ENCODE data around the gene RIC3.
A peak's percentile ranks its signal among the peaks of the same experiment; 100 is the strongest.

RIC3 gene, protein sequence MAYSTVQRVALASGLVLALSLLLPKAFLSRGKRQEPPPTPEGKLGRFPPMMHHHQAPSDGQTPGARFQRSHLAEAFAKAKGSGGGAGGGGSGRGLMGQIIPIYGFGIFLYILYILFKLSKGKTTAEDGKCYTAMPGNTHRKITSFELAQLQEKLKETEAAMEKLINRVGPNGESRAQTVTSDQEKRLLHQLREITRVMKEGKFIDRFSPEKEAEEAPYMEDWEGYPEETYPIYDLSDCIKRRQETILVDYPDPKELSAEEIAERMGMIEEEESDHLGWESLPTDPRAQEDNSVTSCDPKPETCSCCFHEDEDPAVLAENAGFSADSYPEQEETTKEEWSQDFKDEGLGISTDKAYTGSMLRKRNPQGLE

DNA sequence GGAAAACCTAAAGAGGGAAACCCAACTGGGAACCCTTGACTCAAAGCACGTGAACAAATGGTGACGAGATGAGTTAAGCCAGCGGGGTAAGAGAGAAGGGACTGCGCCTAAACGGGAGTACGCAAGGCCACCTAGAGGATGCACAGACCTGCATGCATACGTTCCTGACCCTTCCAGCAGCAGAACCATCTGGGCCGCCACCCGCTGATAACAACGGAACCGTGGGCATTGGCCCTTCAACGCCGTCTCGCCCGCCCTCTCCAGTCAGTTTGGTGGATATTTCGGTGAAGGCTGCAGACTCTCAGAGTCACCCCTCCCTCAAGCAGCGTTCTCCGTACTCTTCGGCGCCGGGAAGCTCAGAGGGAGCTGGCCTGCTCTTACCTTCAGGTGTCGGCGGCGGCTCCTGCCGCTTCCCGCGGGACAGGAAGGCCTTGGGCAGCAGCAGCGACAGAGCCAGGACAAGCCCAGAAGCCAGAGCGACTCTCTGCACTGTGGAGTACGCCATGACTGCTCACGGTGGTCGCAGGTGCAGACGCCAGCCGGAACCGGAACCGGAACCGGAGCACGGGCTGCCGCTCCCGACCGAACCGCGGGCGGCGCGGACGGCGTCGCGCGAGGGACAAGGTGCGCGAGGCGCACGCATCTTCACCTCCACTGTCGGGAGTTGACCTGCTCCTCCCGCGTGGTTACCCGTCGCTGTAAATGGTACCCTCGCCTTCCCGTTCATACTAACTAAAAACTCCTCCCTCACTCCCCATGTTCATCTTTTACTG lies at the start of gene RIC3:
TSS of gene RIC3 (minus strand) at position 541 of the 773 bp plus-strand sequence. CDS start at position 505, 36 bp downstream.
- in situ Hi-C loops (cut with HindIII; ENCODE audit: low sequenced_read_pairs) = no loop called here
- no peak for DNase-seq (ENCODE audit: low read depth)
- H3K4me3 ChIP-seq (ENCODE audit: low read depth, low read length) = peak within 1 kb of the TSS; percentile 15
- TF ChIP-seq, protein P1, sequence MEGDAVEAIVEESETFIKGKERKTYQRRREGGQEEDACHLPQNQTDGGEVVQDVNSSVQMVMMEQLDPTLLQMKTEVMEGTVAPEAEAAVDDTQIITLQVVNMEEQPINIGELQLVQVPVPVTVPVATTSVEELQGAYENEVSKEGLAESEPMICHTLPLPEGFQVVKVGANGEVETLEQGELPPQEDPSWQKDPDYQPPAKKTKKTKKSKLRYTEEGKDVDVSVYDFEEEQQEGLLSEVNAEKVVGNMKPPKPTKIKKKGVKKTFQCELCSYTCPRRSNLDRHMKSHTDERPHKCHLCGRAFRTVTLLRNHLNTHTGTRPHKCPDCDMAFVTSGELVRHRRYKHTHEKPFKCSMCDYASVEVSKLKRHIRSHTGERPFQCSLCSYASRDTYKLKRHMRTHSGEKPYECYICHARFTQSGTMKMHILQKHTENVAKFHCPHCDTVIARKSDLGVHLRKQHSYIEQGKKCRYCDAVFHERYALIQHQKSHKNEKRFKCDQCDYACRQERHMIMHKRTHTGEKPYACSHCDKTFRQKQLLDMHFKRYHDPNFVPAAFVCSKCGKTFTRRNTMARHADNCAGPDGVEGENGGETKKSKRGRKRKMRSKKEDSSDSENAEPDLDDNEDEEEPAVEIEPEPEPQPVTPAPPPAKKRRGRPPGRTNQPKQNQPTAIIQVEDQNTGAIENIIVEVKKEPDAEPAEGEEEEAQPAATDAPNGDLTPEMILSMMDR (IDR thresholded peaks at IDR 0.05; ENCODE audit: low read depth, low read length, missing control alignments) = no peak

DNA sequence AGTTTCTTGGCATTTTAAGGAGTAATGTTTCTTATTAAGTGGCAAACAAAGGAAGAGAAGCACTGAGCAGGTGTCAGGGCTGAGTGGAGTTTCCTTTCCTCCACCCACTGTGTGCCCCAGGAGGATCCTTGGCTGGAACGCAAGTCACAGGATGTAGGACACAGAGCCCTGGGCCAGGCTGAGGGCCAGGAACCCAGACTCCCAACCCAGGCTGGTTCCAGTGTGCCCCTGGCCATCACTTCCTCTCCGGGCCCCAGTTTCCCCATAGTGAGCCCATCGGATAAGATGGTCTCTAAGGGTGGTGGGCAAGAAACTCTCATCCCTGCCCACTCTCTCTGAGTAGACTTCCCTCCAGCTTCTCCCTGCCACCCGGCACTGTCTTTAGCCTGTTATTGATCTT lies 49.6 kb upstream of the RIC3 start:
- TF ChIP-seq, protein P1 (IDR thresholded peaks at IDR 0.05; ENCODE audit: low read depth, low read length, missing control alignments) = no peak
- no peak overlapping the region for H3K4me3 ChIP-seq (ENCODE audit: low read depth, low read length)
- in situ Hi-C loops (cut with HindIII; ENCODE audit: low sequenced_read_pairs) = no loop called here
- DNase-seq (ENCODE audit: low read depth) = no peak

DNA sequence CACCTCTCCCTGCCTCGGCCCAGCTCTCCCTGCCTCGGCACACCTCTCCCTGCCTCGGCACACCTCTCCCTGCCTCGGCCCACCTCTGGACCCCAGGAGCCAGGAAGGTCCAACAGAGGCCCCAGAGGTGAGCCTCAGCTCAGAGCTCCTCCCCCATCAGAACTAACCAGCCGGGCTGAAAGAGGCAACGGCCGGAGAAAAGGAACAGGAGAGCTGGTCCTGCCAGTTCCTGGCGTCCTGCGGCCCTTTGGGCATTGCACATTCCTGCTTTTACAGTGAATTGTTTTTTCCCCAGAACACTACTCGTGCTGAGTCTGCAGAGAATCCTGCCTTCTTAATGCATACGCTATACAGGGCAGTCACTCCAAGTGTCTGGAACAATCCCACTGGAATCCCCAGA lies 49.1 kb upstream of the RIC3 start:
- TF ChIP-seq, protein P1 (IDR thresholded peaks at IDR 0.05; ENCODE audit: low read depth, low read length, missing control alignments) = no peak
- DNase-seq (ENCODE audit: low read depth) = no peak
- H3K4me3 ChIP-seq (ENCODE audit: low read depth, low read length) = no peak overlapping the region
- in situ Hi-C loops (cut with HindIII; ENCODE audit: low sequenced_read_pairs) = no loop called here

DNA sequence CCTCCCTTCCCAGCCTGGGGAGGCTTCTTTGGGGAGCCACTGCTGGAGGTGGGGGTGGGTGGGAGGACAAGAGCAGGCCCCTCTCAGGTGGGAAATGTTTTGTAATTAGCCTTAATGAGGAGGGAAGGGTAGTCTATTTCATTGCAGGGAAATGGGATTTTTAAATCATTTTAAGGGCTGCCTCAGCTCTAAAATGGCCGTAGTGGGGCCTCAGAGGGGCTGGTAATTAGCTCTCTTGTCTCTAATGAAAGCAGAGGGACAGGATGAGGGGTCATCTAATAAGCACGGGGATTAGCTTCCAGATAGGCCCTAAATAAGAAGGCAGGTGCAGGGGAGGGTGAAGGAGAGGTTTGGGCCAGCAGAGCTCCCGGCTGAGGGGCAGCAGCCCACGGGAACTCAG lies 48.3 kb upstream of the RIC3 start:
- TF ChIP-seq, protein P1 (IDR thresholded peaks at IDR 0.05; ENCODE audit: low read depth, low read length, missing control alignments) = no peak
- no peak for DNase-seq (ENCODE audit: low read depth)
- no peak overlapping the region for H3K4me3 ChIP-seq (ENCODE audit: low read depth, low read length)
- in situ Hi-C loops (cut with HindIII; ENCODE audit: low sequenced_read_pairs) = no loop called here

DNA sequence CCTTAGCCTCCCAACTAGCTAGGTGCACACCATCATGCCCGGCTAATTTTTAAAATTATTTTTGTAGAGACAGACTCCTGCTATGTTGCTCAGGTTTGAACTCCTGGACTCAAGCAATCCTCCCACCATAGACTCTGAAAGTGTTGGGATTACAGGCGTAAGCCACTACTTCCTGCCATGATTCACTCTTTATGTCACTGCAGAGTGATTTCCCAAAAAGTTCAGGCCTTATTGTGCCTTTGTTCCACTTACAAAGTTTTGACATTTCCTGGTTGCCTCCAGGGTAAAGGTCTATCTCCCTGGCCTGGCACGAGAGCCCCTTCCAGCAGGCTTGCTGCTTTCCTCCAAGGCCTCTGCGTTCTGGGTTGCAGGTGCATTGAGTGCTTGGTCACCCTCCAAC lies 44.6 kb upstream of the RIC3 start:
- in situ Hi-C loops (cut with HindIII; ENCODE audit: low sequenced_read_pairs) = no loop called here
- TF ChIP-seq, protein P1 (IDR thresholded peaks at IDR 0.05; ENCODE audit: low read depth, low read length, missing control alignments) = no peak
- no peak for DNase-seq (ENCODE audit: low read depth)
- H3K4me3 ChIP-seq (ENCODE audit: low read depth, low read length) = no peak overlapping the region

DNA sequence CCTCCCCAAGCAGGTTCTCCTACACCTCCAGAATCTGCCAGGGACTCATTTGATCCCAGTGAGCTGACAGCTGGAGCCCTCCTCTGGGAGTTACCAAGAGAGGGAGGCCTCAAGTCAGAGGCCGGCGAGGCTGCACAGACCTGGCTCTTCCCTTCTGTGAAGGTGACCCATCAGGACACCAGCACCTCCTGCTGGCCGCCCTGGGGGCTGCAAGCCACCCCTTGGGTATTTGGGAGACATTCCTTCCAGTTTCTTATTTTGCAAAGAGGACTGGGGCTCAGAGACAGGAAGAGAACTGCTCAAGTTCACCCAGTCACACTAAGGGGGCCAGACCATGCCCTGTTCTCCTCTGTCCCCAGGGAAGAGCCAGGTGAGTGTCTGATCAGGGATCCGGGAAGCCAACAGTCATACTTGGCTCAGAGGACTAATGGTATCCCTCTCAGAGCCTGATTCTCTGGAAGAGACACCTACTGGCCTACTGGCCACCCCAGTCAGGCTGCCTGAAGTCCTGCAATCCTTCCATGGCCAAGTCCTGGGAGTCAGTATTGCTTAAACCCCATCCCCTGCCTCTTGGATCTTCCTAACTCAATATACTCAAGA lies 40.5 kb upstream of the RIC3 start:
- no peak for DNase-seq (ENCODE audit: low read depth)

More for the DNA sequence above, 40.5 kb upstream of the RIC3 start:
- no peak overlapping the region for H3K4me3 ChIP-seq (ENCODE audit: low read depth, low read length)
- TF ChIP-seq, protein P1 (IDR thresholded peaks at IDR 0.05; ENCODE audit: low read depth, low read length, missing control alignments) = peak; percentile 31
- in situ Hi-C loops (cut with HindIII; ENCODE audit: low sequenced_read_pairs) = no loop called here
